HL-60 (cell line): Measurements from ENCODE around the gene SLIT2.

Source experiments
- POLR2AphosphoS5 ChIP-seq: IDR thresholded peaks from 2 replicates; pipeline ENCODE4 v1.6.1; 2012; ENCODE audit warnings: low read depth
- REST ChIP-seq: IDR thresholded peaks from 2 replicates; pipeline ENCODE4 v1.6.1; 2012; ENCODE audit warnings: low read depth; ENCODE audit not compliant: insufficient replicate concordance
- SPI1 ChIP-seq: IDR thresholded peaks from 2 replicates; pipeline ENCODE4 v1.6.1; 2012; ENCODE audit warnings: low read depth, mild to moderate bottlenecking, borderline replicate concordance
- TF ChIP-seq, protein P1 (sequence below): IDR thresholded peaks from one replicate; pipeline ENCODE4 v1.5.1; 2011; ENCODE audit warnings: low read length, control low read depth, inconsistent platforms; ENCODE audit not compliant: insufficient read depth

GRCh38 chr4:20281453-20281852, 29.7 kb downstream of the SLIT2 start:
- TF ChIP-seq REST (no peak), SPI1 (no peak), POLR2AphosphoS5 (no peak)
- TF ChIP-seq, protein P1, sequence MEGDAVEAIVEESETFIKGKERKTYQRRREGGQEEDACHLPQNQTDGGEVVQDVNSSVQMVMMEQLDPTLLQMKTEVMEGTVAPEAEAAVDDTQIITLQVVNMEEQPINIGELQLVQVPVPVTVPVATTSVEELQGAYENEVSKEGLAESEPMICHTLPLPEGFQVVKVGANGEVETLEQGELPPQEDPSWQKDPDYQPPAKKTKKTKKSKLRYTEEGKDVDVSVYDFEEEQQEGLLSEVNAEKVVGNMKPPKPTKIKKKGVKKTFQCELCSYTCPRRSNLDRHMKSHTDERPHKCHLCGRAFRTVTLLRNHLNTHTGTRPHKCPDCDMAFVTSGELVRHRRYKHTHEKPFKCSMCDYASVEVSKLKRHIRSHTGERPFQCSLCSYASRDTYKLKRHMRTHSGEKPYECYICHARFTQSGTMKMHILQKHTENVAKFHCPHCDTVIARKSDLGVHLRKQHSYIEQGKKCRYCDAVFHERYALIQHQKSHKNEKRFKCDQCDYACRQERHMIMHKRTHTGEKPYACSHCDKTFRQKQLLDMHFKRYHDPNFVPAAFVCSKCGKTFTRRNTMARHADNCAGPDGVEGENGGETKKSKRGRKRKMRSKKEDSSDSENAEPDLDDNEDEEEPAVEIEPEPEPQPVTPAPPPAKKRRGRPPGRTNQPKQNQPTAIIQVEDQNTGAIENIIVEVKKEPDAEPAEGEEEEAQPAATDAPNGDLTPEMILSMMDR = no peak
